ENCODE results near the gene KIF26A.
"Not testable (repeated sequence)": the region's sequence is repeated elsewhere in the genome, so short reads cannot be mapped to it uniquely, and the experiment has no call there.

Gene KIF26A

GRCh38 chr14:104225278-104226190, 87.1 kb downstream of the KIF26A start:
- not testable (repeated sequence) for DNase-seq

DNA sequence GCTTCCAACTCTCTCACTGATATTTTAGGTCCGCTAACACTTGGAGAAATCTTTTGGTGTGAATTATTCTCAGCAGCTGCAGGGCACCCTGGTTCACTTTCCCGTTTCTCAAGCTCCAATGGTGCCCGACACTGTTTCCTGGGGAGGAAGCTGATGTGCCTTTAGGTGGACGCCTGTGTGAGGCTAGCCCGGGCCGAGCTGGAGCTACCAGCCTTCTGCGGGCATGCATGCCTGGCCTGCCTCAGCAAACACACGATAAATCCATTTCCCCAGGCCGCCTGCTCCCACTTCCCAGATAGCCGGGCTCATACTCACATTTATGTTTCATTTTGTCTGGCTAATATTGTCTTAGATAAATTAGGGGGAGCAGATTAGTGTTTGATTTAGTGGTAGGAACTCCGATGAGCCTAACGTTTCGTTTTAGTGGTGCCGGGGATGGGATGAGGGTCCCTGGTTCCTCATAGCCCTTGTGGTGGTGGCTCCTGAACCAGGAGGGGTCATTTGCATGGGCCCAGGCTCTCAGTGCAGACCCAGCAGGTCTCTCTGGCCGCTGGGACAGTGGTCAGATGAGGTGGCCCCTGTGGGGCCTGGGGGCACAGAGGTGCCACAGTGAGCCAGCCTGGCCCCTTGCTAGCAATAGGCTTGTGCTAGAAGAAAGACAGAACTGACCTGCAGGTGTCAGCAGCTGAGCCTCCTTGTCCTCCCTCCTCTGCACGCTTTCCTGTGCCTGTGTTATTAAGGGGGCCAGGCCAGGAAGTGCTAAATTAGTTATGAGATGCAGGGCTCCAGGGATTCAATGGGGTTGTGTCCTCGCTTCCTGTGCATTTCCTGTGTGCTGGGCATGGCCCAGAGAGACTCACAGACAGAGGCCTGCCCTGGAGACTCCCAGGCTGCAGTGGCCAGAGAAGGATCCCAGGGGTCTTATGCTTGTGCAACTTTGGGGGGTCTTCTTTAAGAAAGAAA, 88.3 kb downstream of the KIF26A start:
- DNase-seq: no peak

DNA sequence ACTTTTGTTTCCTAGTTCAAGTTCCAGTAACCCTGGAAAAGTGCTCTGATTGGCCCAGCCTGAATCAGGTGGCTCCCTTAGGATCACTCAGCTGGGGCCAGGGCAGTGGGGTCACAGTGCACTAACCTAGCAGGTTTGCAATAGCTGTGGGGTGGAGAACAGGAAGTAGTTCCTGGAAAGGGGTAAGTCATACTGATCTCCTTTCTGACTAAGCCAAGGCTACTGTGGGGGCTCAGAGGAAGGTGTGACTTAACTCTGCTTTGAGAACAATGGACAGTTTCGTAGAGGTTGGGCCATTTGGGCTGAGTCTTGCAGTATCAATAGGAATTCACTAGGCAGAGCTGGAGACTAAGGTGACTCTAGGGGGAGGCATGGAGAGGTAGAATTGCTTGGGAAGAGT, 89.4 kb downstream of the KIF26A start:
- no peak for DNase-seq

GRCh38 chr14:104228221-104228620, 89.8 kb downstream of the KIF26A start:
- DNase-seq: no peak

GRCh38 chr14:104228716-104229533, 90.5 kb downstream of the KIF26A start:
- no peak for DNase-seq

DNA sequence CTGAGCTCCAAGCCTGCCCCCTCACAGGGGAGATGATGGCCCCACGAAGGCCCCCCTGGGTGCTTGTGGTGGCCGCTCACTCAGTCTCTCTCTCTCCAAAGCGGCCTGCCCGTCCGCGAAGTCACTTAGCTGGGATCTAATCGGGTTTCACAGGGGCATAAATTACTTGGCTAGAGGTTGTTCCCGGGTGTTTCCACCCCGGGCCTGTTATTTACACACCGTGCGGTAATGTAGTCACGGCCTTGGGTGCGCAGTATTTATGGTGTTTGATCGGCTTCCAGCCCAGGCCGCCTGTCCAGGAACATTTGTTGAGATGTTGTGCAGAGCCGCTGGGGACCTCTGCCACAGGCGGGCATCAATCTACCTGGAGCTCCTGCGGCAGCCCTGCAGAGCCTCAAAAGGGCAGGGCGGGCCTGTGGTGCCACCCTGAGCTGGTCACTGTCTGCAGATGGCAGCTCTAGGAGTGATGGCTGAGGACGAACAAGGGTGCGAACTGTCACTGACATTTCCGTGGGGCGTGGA, 91.2 kb downstream of the KIF26A start:
- no peak for DNase-seq

- no peak for DNase-seq
Measured at GRCh38 chr14:104230119-104230815, 91.9 kb downstream of the KIF26A start.
